HG03039 (cell line): ENCODE measurements around the gene BST2.

Experiments
- ATAC-seq: cut with Tn5 transposase; IDR thresholded peaks from one replicate; pipeline ENCODE4 v1.9.1; 2021; ENCODE audit warnings: mild to moderate bottlenecking, moderate library complexity; ENCODE audit not compliant: unreplicated experiment

The BST2 gene

GRCh38 chr19:17419621-17420474 is 14.4 kb upstream of the BST2 start, which contains the start of gene MVB12A:
TSS of gene MVB12A (plus strand) at chr19:17420047. CDS start at chr19:17420136, 89 bp downstream.
- peak; percentile 88 for ATAC-seq

- ATAC-seq = no peak
Measured at GRCh38 chr19:17419154-17419620, 13.8 kb upstream of the BST2 start.

GRCh38 chr19:17418710-17419109 is 13.3 kb upstream of the BST2 start:
- ATAC-seq = no peak

GRCh38 chr19:17415121-17415520 is 9.7 kb upstream of the BST2 start:
- ATAC-seq = no peak

GRCh38 chr19:17414097-17414496 is 8.7 kb upstream of the BST2 start:
- no peak for ATAC-seq

GRCh38 chr19:17411801-17412200 is 6.4 kb upstream of the BST2 start:
- ATAC-seq = no peak

- no peak for ATAC-seq
Measured at GRCh38 chr19:17409990-17410389, 4.6 kb upstream of the BST2 start.

GRCh38 chr19:17406887-17407196 is 1.4 kb upstream of the BST2 start:
- ATAC-seq = no peak

GRCh38 chr19:17406046-17406886 is 836 bp upstream of the BST2 start:
- no peak for ATAC-seq

- peak; percentile 3 for ATAC-seq
Measured at GRCh38 chr19:17404621-17405249, 695 bp downstream of the BST2 start.

- no peak for ATAC-seq
Measured at GRCh38 chr19:17404015-17404414, 1.4 kb downstream of the BST2 start.

- ATAC-seq = no peak
Measured at GRCh38 chr19:17402982-17403855, 2.2 kb downstream of the BST2 start.

- ATAC-seq = no peak
Measured at GRCh38 chr19:17401628-17402027, 3.8 kb downstream of the BST2 start.

GRCh38 chr19:17398902-17399527 is 6.4 kb downstream of the BST2 start:
- no peak for ATAC-seq

- no peak for ATAC-seq
Measured at GRCh38 chr19:17394891-17395415, 10.5 kb downstream of the BST2 start.

- no peak for ATAC-seq
Measured at GRCh38 chr19:17393914-17394313, 11.5 kb downstream of the BST2 start, which contains the start of gene CCDC194. TSS of gene CCDC194 (minus strand) at chr19:17394196. CDS start at chr19:17394158, 38 bp downstream.

GRCh38 chr19:17393002-17393401 is 12.4 kb downstream of the BST2 start:
- no peak for ATAC-seq

- ATAC-seq = no peak
Measured at GRCh38 chr19:17391371-17392151, 13.9 kb downstream of the BST2 start.
